Measurements from ENCODE around the gene ATXN2.
"Not testable (repeated sequence)": the region's sequence is repeated elsewhere in the genome, so short reads cannot be mapped to it uniquely, and the experiment has no call there.

Gene ATXN2

DNA sequence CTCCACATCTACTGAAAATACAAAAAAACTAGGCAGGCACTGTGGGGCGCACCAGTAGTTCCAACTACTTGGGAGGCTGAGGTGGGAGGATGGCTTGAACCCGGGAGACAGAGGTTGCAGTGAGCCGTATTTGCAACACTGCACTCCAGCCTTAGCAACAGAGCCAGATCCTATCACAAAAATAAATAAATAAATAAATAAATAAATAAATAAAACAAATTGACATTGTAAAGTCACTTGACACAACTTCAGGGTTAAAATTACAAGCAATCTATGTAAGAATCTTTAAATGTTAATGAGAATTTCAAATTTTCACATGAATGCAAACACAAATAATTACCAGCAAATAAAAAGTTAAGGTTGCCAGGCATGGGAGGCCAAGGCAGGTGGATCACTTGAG lies 11.1 kb downstream of the ATXN2 start:
- H3K9me3 Mint-ChIP-seq, result no peaks in the 10 kb centered on the region
- H3K27ac Mint-ChIP-seq, result no peak overlapping the region
- ATAC-seq, result no peak

DNA sequence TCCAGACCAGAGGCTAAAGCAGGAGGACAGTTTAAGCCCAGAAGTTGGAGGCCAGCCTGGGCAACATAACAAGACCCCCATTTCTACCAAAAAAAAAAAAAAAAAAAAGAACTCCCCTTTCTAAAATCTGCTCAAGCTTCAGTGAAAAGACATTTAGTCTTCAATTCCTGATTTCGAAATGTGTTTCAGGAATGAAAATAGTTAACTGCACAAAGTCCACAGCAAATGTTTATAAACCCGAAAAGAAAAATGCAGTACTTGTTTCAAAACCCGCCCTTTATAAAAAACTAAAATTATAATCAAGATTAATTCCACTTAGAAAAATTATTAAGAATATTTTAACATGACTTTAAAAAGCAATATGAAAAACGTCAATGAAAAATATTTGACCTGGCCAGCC lies 12.1 kb downstream of the ATXN2 start:
- Mint-ChIP-seq H3K4me3 (no peak overlapping the region), H3K27ac (no peak overlapping the region), H3K9me3 (no peaks in the 10 kb centered on the region), H3K27me3 (no peaks in the 10 kb centered on the region), H3K4me1 (peaks cover 12% of the 10 kb centered on the region)
- ATAC-seq, result no peak
- DNase-seq, result no peak

More for the DNA sequence above, 11.1 kb downstream of the ATXN2 start:
- Mint-ChIP-seq H3K4me1 (peaks cover 12% of the 10 kb centered on the region), H3K27me3 (no peaks in the 10 kb centered on the region), H3K4me3 (no peak overlapping the region)
- DNase-seq, result no peak

DNA sequence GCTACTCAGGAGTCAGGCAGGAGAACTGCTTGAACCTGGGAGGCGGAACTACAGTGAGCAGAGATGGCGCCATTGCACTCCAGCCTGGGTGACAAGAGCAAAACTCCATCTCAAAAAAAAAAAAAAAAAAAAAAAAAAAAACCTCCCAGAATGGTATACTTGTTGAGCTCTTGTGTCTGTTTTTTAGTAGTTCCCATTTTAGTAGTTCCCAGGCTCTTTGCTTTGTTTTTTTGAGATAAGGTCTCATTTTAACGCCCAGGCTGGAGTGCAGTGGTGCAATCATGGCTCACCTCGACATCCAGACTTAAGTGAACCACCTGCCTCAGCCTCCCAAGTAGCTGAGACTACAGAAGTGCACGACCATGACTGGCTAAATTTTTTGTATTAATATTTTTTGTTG lies 13.4 kb downstream of the ATXN2 start:
- H3K27ac Mint-ChIP-seq, result no peak overlapping the region
- DNase-seq (no peak), ATAC-seq (no peak)
- H3K4me3 Mint-ChIP-seq, result no peak overlapping the region
- no peaks in the 10 kb centered on the region for H3K9me3 Mint-ChIP-seq
- no peaks in the 10 kb centered on the region for H3K27me3 Mint-ChIP-seq
- H3K4me1 Mint-ChIP-seq, result peaks cover 15% of the 10 kb centered on the region

GRCh38 chr12:111584959-111585358 lies 14.2 kb downstream of the ATXN2 start:
- peak overlapping the region in 1 of 2 donors; percentile 86 for H3K27ac Mint-ChIP-seq
- H3K4me3 Mint-ChIP-seq, result no peak overlapping the region
- H3K4me1 Mint-ChIP-seq, result peaks cover 15% of the 10 kb centered on the region
- DNase-seq (no peak), ATAC-seq (no peak)
- H3K27me3 Mint-ChIP-seq, result no peaks in the 10 kb centered on the region
- H3K9me3 Mint-ChIP-seq, result no peaks in the 10 kb centered on the region

- not testable (repeated sequence) for H3K4me3 Mint-ChIP-seq, ATAC-seq, H3K27me3 Mint-ChIP-seq, H3K9me3 Mint-ChIP-seq, DNase-seq, H3K27ac Mint-ChIP-seq
- H3K4me1 Mint-ChIP-seq, result peaks cover 19% of the 10 kb centered on the region
Measured at GRCh38 chr12:111583506-111583905, 15.6 kb downstream of the ATXN2 start.

DNA sequence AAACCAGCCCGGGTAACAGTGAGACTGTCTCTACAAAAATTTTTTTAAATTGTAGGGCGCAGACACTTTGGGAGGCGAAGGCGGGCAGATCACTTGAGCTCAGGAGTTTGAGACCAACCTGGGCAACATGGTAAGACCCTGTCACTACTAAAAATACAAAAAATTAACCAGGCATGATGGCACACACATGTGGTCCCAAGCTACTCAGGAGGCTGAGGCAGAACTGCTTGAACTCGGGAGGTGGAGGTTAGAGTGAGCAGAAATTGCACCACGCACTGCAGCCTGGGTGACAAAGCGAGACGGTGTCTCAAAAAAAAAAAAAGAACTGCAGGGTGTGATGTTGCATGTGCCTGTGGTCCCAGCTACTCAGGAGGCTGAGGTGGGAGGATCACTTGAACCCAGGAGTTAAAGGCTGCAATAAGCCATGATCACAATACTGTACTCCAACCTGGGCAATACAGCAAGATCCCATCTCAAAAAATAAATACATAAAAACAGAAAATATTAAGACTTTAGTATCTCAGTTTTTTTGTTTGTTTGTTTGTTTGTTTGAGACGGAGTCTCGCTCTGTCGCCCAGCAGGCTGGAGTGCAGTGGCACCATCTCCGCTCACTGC lies 16.9 kb downstream of the ATXN2 start:
- Mint-ChIP-seq H3K9me3 (no peaks in the 10 kb centered on the region), H3K4me1 (peaks cover 24% of the 10 kb centered on the region), H3K4me3 (no peak overlapping the region), H3K27ac (no peak overlapping the region), H3K27me3 (no peaks in the 10 kb centered on the region)
- ATAC-seq, result no peak
- DNase-seq, result no peak

DNA sequence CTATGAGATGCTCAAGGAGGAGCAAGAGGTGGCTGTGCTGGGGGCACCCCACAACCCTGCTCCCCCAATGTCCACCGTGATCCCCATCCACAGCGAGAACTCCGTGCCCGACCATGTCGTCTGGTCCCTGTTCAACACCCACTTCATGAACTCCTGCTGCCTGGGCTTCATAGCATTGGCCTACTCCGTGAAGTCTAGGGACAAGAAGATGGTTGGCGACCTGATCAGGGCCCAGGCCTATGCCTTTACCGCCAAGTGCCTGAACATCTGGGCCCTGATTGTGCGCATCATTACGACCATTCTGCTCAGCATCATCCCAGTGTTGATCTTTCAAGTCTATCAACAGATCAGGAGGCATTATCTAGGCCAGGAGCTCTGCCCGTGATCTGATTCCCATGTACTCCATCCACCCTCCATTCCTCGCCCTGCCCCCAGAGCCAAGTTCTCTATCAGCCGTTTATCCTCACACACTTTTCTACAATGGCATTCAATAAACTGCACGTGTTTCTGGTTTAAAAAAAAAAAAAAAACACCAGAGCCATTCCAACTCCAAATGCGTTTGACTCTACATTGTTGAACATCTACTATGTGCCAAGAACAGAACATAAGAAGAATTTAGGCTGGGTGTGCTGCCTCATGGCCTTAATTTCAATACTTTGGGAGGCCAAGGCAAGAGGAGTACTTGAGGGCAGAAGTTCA lies 17.5 kb downstream of the ATXN2 start:
- H3K27ac Mint-ChIP-seq, result peak overlapping the region in 1 of 2 donors; percentile 64
- DNase-seq, result no peak
- ATAC-seq, result no peak
- no peak overlapping the region for H3K4me3 Mint-ChIP-seq
- no peaks in the 10 kb centered on the region for H3K9me3 Mint-ChIP-seq
- H3K27me3 Mint-ChIP-seq, result no peaks in the 10 kb centered on the region
- H3K4me1 Mint-ChIP-seq, result peaks cover 22% of the 10 kb centered on the region

DNA sequence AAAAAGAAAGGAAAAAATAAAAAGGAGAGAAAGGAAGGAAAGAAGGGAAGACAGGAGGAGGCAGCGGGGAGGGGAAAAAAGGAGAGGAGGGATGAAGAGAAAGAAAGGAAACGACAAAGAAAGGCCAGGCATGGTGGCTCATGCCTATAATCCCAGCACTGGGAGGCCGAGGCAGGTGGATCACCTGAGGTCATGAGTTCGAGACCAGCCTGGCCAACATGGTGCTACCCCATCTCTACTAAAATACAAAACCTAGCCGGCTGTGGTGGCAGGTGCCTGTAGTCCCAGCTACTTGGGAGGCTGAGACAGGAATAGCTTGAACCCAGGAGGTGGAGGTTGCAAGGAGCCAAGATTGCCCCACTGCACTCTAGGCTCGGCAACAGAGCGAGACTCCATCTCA lies 18.4 kb downstream of the ATXN2 start:
- no peak for DNase-seq
- ATAC-seq, result no peak
- Mint-ChIP-seq H3K27ac (no peak overlapping the region), H3K4me1 (peaks cover 19% of the 10 kb centered on the region), H3K27me3 (no peaks in the 10 kb centered on the region), H3K9me3 (no peaks in the 10 kb centered on the region), H3K4me3 (no peak overlapping the region)

DNA sequence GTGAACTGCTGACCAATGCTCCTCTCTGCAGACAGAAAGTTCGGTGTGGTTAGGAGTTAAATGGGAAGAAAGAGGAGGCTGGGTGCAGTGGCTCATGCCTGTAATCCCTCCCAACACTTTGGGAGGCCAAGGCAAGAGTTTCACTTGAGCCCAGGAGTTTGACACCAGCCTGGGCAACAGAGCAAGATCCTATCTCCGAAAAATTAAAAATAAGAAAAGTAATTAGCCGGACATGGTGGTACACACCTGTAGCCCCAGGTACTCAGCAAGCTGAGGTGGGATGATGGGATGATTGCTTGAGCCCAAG lies 19.0 kb downstream of the ATXN2 start:
- Mint-ChIP-seq H3K4me3 (no peak overlapping the region), H3K4me1 (peaks cover 19% of the 10 kb centered on the region), H3K27me3 (no peaks in the 10 kb centered on the region), H3K9me3 (no peaks in the 10 kb centered on the region), H3K27ac (no peak overlapping the region)
- no peak for ATAC-seq
- DNase-seq, result no peak

DNA sequence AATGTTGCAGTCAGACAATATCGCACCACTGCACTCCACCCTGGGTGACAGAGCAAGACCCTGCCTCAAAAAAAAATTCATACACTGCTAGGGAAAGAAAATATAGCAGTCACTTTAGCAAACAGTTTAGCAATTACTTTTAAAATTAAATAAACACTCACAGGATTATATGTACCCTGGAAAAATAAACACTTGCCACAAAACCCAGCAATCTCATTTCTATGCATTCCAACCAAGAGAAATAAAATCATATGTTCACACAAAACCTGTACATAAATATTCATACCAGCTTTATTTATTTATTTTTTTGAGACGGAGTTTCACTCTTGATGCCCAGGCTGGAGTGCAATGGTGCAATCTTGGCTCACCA lies 20.2 kb downstream of the ATXN2 start:
- H3K27me3 Mint-ChIP-seq, result no peaks in the 10 kb centered on the region
- no peak overlapping the region for H3K27ac Mint-ChIP-seq
- H3K9me3 Mint-ChIP-seq, result no peaks in the 10 kb centered on the region
- DNase-seq, result no peak
- H3K4me1 Mint-ChIP-seq, result peaks cover 19% of the 10 kb centered on the region
- no peak for ATAC-seq
- H3K4me3 Mint-ChIP-seq, result no peak overlapping the region

DNA sequence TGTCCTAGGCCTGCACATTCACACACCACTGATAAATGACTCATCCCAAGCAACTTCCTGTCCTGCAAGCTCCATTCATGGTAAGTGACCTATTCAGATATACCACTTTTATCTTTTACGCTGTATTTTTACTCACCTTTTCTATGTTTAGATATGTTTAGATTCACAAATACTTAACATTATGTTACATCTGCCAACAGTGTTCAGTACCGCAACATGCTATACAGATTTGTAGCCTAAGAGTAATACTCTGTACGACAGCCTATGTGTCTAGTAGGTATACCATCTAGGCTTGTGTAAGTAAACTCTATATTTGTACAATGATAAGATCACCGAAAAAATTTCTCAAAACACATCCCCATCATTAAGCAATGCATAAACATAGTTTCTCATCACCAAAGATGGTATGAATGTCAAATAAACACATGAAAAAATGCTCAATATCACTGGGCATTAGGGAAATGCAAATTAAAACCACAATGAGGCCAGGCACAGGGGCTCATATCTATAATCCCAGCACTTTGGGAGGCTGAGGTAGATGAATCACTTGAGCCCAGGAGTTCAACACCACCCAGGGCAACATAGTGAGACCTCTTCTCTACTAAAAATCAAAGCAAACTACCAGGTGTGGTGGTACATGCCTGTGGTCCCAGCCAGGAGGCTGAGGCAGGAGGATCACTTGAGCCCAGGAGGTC lies 20.7 kb downstream of the ATXN2 start:
- Mint-ChIP-seq H3K4me1 (peaks cover 19% of the 10 kb centered on the region), H3K4me3 (no peak overlapping the region), H3K9me3 (no peaks in the 10 kb centered on the region), H3K27me3 (no peaks in the 10 kb centered on the region), H3K27ac (no peak overlapping the region)
- DNase-seq, result no peak
- peak; percentile 61 for ATAC-seq

- Mint-ChIP-seq H3K27me3 (no peaks in the 10 kb centered on the region), H3K4me3 (no peak overlapping the region), H3K27ac (peak overlapping the region in 1 of 2 donors; percentile 5), H3K4me1 (peaks cover 25% of the 10 kb centered on the region), H3K9me3 (no peaks in the 10 kb centered on the region)
- ATAC-seq, result no peak
- no peak for DNase-seq
Measured at GRCh38 chr12:111574797-111575443, 24.2 kb downstream of the ATXN2 start.

DNA sequence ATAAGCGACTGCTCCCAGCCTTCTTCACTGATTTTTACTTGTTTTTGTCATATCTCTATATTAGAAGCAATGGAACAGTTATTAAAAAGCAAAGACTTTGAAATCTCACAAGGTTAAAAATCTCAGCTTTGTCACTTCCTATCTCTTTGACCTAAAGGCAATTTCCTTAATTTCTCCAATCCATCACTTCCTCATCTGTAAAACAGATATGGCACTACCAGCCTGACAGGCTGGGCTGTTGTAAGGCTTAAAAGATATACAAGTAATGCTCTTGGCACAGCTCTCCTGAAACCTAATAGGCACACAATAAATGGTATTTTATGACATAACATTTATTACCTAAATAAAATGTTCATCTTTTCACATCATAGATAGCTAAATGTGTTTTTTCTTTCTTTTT lies 25.6 kb downstream of the ATXN2 start:
- Mint-ChIP-seq H3K4me3 (no peak overlapping the region), H3K27ac (no peak overlapping the region), H3K4me1 (peaks cover 33% of the 10 kb centered on the region), H3K9me3 (no peaks in the 10 kb centered on the region), H3K27me3 (no peaks in the 10 kb centered on the region)
- DNase-seq, result no peak
- ATAC-seq, result no peak

- Mint-ChIP-seq H3K9me3 (no peaks in the 10 kb centered on the region), H3K4me3 (no peak overlapping the region), H3K4me1 (peaks cover 30% of the 10 kb centered on the region), H3K27me3 (no peaks in the 10 kb centered on the region), H3K27ac (no peak overlapping the region)
- DNase-seq (no peak), ATAC-seq (no peak)
Measured at GRCh38 chr12:111570084-111570961, 28.8 kb downstream of the ATXN2 start.

DNA sequence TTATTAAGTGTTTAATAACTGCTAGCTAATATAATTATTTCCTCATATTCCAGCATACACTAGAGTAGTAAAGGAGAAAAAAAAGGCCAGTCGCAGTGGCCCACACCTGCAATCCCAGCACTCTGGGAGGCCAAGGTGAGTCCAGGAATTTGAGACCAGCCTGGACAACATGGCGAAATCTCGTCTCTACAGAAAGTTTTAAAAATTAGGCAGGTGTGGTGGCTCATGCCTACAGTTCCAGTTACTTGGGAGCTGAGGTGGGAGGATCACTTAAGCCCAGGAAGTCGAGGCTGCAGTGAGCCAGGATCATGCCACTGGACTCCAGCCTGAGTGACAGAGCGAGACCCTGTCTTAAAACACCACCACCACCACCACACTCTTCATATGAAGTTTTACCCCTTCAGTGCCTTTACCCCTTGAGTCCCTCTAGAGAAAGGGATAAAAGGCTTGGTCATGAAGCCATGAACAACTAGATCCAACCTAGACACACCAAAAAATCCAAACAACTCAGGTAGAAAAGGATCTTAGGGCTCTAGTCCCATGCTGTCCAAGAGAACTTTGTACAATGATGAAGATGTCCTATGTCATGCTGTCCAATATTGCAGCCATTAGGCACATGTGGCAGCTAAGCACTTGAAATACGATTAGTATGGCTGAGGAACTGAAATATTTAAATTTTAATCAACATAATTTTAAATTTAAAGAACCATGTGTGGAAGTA lies 29.6 kb downstream of the ATXN2 start:
- DNase-seq, result no peak
- Mint-ChIP-seq H3K4me3 (no peak overlapping the region), H3K4me1 (peaks cover 30% of the 10 kb centered on the region), H3K27ac (peak overlapping the region in 1 of 2 donors; percentile 78), H3K27me3 (no peaks in the 10 kb centered on the region), H3K9me3 (no peaks in the 10 kb centered on the region)
- no peak for ATAC-seq
